Measurements from ENCODE around the gene TECTB. TPM values are rescaled to one million over a fixed set of nuclear protein-coding genes. Genes with fewer than 3 reads are reported as not detected.

Gene TECTB
- total and polyA plus RNA-seq, 4 experiments from 2014 or later: not detected

GRCh38 chr10:112330607-112331160 is 47.5 kb downstream of the TECTB start:
- intact Hi-C loops (cut with micrococcal nuclease): no loop called here
- DNase-seq: no peak
- Mint-ChIP-seq H3K36me3 (no peaks in the 10 kb centered on the region), H3K4me3 (no peak overlapping the region), H3K27me3 (peaks cover 2 to 5% of the 10 kb centered on the region in 2 donors), H3K9me3 (peaks cover 0 to 2% (median 0%) of the 10 kb centered on the region in 8 donors), H3K27ac (no peak overlapping the region), H3K4me1 (peaks cover 0 to 2% (median under 1%) of the 10 kb centered on the region in 4 donors)
- H3K4me1 ChIP-seq (ENCODE audit: insufficient read depth, low read length): no peaks in the 10 kb centered on the region
- no peaks in the 10 kb centered on the region for H3K27me3 ChIP-seq (ENCODE audit: insufficient read depth, low read length)
- no peaks in the 10 kb centered on the region for H3K36me3 ChIP-seq (ENCODE audit: insufficient read depth, low read length)
- no peak overlapping the region for H3K27ac ChIP-seq (ENCODE audit: low read depth, low read length)
- H3K4me3 ChIP-seq (ENCODE audit: low read length in 2 of 2): no peak overlapping the region
- ChIA-PET POLR2A (ENCODE audit: partially characterized antibody) (no interaction called here), CTCF (ENCODE audit: partially characterized antibody) (interaction anchor here (0.7 to 5.5 kb wide), 2 partner anchors 15 to 18 kb away, joined by 3 to 27 read pairs; no protein-coding TSS in a partner anchor)
- H3K9me3 ChIP-seq (ENCODE audit: control insufficient read depth in 1 of 2, low read length in 2 of 2): no peaks in the 10 kb centered on the region

GRCh38 chr10:112332022-112332421 is 48.8 kb downstream of the TECTB start:
- H3K36me3 ChIP-seq (ENCODE audit: insufficient read depth, low read length): no peaks in the 10 kb centered on the region
- ChIA-PET CTCF (ENCODE audit: partially characterized antibody) (no interaction called here), POLR2A (ENCODE audit: partially characterized antibody) (no interaction called here)
- Mint-ChIP-seq H3K4me3 (no peak overlapping the region), H3K27ac (no peak overlapping the region), H3K4me1 (peaks cover 0 to 5% (median 4%) of the 10 kb centered on the region in 4 donors), H3K27me3 (peaks cover 0 to 2% of the 10 kb centered on the region in 2 donors), H3K9me3 (no peaks in the 10 kb centered on the region), H3K36me3 (no peaks in the 10 kb centered on the region)
- no peak overlapping the region for H3K27ac ChIP-seq (ENCODE audit: low read depth, low read length)
- H3K9me3 ChIP-seq (ENCODE audit: control insufficient read depth in 1 of 2, low read length in 2 of 2): no peaks in the 10 kb centered on the region
- H3K4me3 ChIP-seq (ENCODE audit: low read length in 2 of 2): no peak overlapping the region
- intact Hi-C loops (cut with micrococcal nuclease): no loop called here
- DNase-seq: no peak
- no peaks in the 10 kb centered on the region for H3K27me3 ChIP-seq (ENCODE audit: insufficient read depth, low read length)
- H3K4me1 ChIP-seq (ENCODE audit: insufficient read depth, low read length): no peaks in the 10 kb centered on the region

- Histone ChIP-seq H3K27ac (ENCODE audit: low read depth, low read length) (no peak overlapping the region), H3K27me3 (ENCODE audit: insufficient read depth, low read length) (no peaks in the 10 kb centered on the region), H3K9me3 (ENCODE audit: control insufficient read depth in 1 of 2, low read length in 2 of 2) (no peaks in the 10 kb centered on the region), H3K36me3 (ENCODE audit: insufficient read depth, low read length) (no peaks in the 10 kb centered on the region), H3K4me3 (ENCODE audit: low read length in 2 of 2) (no peak overlapping the region), H3K4me1 (ENCODE audit: insufficient read depth, low read length) (no peaks in the 10 kb centered on the region)
- H3K27me3 Mint-ChIP-seq: peaks cover 0 to 2% of the 10 kb centered on the region in 2 donors
- no peaks in the 10 kb centered on the region for H3K9me3 Mint-ChIP-seq
- DNase-seq: no peak
- no peaks in the 10 kb centered on the region for H3K36me3 Mint-ChIP-seq
- no peak overlapping the region for H3K4me3 Mint-ChIP-seq
- no peak overlapping the region for H3K27ac Mint-ChIP-seq
- peaks cover 0 to 5% (median 4%) of the 10 kb centered on the region in 4 donors for H3K4me1 Mint-ChIP-seq
- CTCF ChIA-PET (ENCODE audit: partially characterized antibody): interaction anchor here (0.6 to 1.3 kb wide), 2 partner anchors 43 to 102 kb away, joined by 3 read pairs; no protein-coding TSS in a partner anchor
- POLR2A ChIA-PET (ENCODE audit: partially characterized antibody): no interaction called here
- intact Hi-C loops (cut with micrococcal nuclease): no loop called here
Measured at GRCh38 chr10:112332509-112333228, 49.5 kb downstream of the TECTB start.

- no peak overlapping the region for H3K4me3 Mint-ChIP-seq
- H3K9me3 ChIP-seq (ENCODE audit: control insufficient read depth in 1 of 2, low read length in 2 of 2): no peaks in the 10 kb centered on the region
- H3K36me3 ChIP-seq (ENCODE audit: insufficient read depth, low read length): no peaks in the 10 kb centered on the region
- no peaks in the 10 kb centered on the region for H3K9me3 Mint-ChIP-seq
- H3K4me3 ChIP-seq (ENCODE audit: low read length in 2 of 2): no peak overlapping the region
- peaks cover 0 to 5% (median 4%) of the 10 kb centered on the region in 4 donors for H3K4me1 Mint-ChIP-seq
- ChIA-PET CTCF (ENCODE audit: partially characterized antibody) (interaction anchor here (1.3 to 2.3 kb wide), 2 partner anchors 18 to 101 kb away, joined by 3 to 10 read pairs; no protein-coding TSS in a partner anchor), POLR2A (ENCODE audit: partially characterized antibody) (no interaction called here)
- intact Hi-C loops (cut with micrococcal nuclease): no loop called here
- DNase-seq: no peak
- no peak overlapping the region for H3K27ac Mint-ChIP-seq
- H3K27me3 ChIP-seq (ENCODE audit: insufficient read depth, low read length): no peaks in the 10 kb centered on the region
- H3K27ac ChIP-seq (ENCODE audit: low read depth, low read length): no peak overlapping the region
- no peaks in the 10 kb centered on the region for H3K4me1 ChIP-seq (ENCODE audit: insufficient read depth, low read length)
- no peaks in the 10 kb centered on the region for H3K36me3 Mint-ChIP-seq
- peaks cover 0 to under 1% of the 10 kb centered on the region in 2 donors for H3K27me3 Mint-ChIP-seq
Measured at GRCh38 chr10:112333452-112333851, 50.3 kb downstream of the TECTB start.

GRCh38 chr10:112335111-112335867 is 52.1 kb downstream of the TECTB start:
- H3K9me3 ChIP-seq (ENCODE audit: control insufficient read depth in 1 of 2, low read length in 2 of 2): no peaks in the 10 kb centered on the region
- Mint-ChIP-seq H3K27ac (no peak overlapping the region), H3K36me3 (no peaks in the 10 kb centered on the region), H3K4me1 (peaks cover 0 to 5% (median 4%) of the 10 kb centered on the region in 4 donors), H3K9me3 (no peaks in the 10 kb centered on the region), H3K4me3 (no peak overlapping the region), H3K27me3 (no peaks in the 10 kb centered on the region)
- no peak for DNase-seq
- POLR2A ChIA-PET (ENCODE audit: partially characterized antibody): no interaction called here
- no peaks in the 10 kb centered on the region for H3K27me3 ChIP-seq (ENCODE audit: insufficient read depth, low read length)
- CTCF ChIA-PET (ENCODE audit: partially characterized antibody): interaction anchor here (0.9 to 2.3 kb wide), 3 partner anchors 13 to 20 kb away, joined by 3 to 10 read pairs (median 3); no protein-coding TSS in a partner anchor
- intact Hi-C loops (cut with micrococcal nuclease): no loop called here
- H3K4me1 ChIP-seq (ENCODE audit: insufficient read depth, low read length): no peaks in the 10 kb centered on the region
- no peak overlapping the region for H3K4me3 ChIP-seq (ENCODE audit: low read length in 2 of 2)
- H3K36me3 ChIP-seq (ENCODE audit: insufficient read depth, low read length): no peaks in the 10 kb centered on the region
- H3K27ac ChIP-seq (ENCODE audit: low read depth, low read length): no peak overlapping the region

GRCh38 chr10:112335868-112336265 is 52.7 kb downstream of the TECTB start:
- intact Hi-C loops (cut with micrococcal nuclease): no loop called here
- Mint-ChIP-seq H3K36me3 (no peaks in the 10 kb centered on the region), H3K4me1 (peaks cover 0 to 5% (median 4%) of the 10 kb centered on the region in 4 donors), H3K27ac (peak overlapping the region in 2 of 7 donors; percentile 66 to 87), H3K27me3 (no peaks in the 10 kb centered on the region), H3K9me3 (no peaks in the 10 kb centered on the region), H3K4me3 (peak overlapping the region in 1 of 8 donors; percentile 11)
- POLR2A ChIA-PET (ENCODE audit: partially characterized antibody): no interaction called here
- H3K27ac ChIP-seq (ENCODE audit: low read depth, low read length): no peak overlapping the region
- H3K4me3 ChIP-seq (ENCODE audit: low read length in 2 of 2): no peak overlapping the region
- no peak for DNase-seq
- H3K27me3 ChIP-seq (ENCODE audit: insufficient read depth, low read length): no peaks in the 10 kb centered on the region
- no peaks in the 10 kb centered on the region for H3K9me3 ChIP-seq (ENCODE audit: control insufficient read depth in 1 of 2, low read length in 2 of 2)
- CTCF ChIA-PET (ENCODE audit: partially characterized antibody): interaction anchor here (0.9 to 2.3 kb wide), 2 partner anchors 14 to 21 kb away, joined by 3 to 10 read pairs; no protein-coding TSS in a partner anchor
- H3K4me1 ChIP-seq (ENCODE audit: insufficient read depth, low read length): no peaks in the 10 kb centered on the region
- no peaks in the 10 kb centered on the region for H3K36me3 ChIP-seq (ENCODE audit: insufficient read depth, low read length)

- Histone ChIP-seq H3K27ac (ENCODE audit: low read depth, low read length) (no peak overlapping the region), H3K4me3 (ENCODE audit: low read length in 2 of 2) (no peak overlapping the region), H3K27me3 (ENCODE audit: insufficient read depth, low read length) (no peaks in the 10 kb centered on the region), H3K4me1 (ENCODE audit: insufficient read depth, low read length) (no peaks in the 10 kb centered on the region), H3K36me3 (ENCODE audit: insufficient read depth, low read length) (no peaks in the 10 kb centered on the region), H3K9me3 (ENCODE audit: control insufficient read depth in 1 of 2, low read length in 2 of 2) (no peaks in the 10 kb centered on the region)
- intact Hi-C loops (cut with micrococcal nuclease): no loop called here
- POLR2A ChIA-PET (ENCODE audit: partially characterized antibody): no interaction called here
- CTCF ChIA-PET (ENCODE audit: partially characterized antibody): no interaction called here
- no peak for DNase-seq
- Mint-ChIP-seq H3K4me1 (peaks cover 0 to 5% (median 4%) of the 10 kb centered on the region in 4 donors), H3K36me3 (no peaks in the 10 kb centered on the region), H3K4me3 (no peak overlapping the region), H3K27me3 (no peaks in the 10 kb centered on the region), H3K27ac (no peak overlapping the region), H3K9me3 (no peaks in the 10 kb centered on the region)
Measured at GRCh38 chr10:112336556-112337201, 53.5 kb downstream of the TECTB start.

Measured in CD4-positive, alpha-beta memory T cell (primary cell).